NCI-H187 treated with DMSO at 0.1 percent for 48 hours (cell line): Measurements from ENCODE around the gene CATSPERZ.

Experiments used
- DNase-seq: peaks from one replicate; lab custom pipeline; 2025; lab: John Stamatoyannopoulos, UW

The CATSPERZ gene

GRCh38 chr11:64285885-64286800 lies 14.0 kb upstream of the CATSPERZ start:
- no peak for DNase-seq

DNA sequence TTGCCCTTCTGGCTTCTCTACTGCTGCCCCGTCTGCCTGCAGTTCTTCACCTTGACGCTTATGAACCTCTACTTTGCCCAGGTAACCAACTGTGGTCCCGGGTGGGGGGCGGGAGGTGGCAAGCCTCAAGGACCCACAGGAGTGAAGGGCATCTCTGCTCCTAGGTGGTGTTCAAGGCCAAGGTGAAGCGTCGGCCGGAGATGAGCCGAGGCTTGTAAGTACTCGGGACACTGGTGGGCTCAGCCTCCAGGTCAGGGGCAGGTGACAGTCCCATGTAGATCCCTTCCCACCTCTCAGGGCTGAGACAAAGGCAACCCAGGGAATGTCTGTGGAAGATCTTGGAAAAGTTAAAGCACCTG lies 13.4 kb upstream of the CATSPERZ start:
- DNase-seq, result no peak

DNA sequence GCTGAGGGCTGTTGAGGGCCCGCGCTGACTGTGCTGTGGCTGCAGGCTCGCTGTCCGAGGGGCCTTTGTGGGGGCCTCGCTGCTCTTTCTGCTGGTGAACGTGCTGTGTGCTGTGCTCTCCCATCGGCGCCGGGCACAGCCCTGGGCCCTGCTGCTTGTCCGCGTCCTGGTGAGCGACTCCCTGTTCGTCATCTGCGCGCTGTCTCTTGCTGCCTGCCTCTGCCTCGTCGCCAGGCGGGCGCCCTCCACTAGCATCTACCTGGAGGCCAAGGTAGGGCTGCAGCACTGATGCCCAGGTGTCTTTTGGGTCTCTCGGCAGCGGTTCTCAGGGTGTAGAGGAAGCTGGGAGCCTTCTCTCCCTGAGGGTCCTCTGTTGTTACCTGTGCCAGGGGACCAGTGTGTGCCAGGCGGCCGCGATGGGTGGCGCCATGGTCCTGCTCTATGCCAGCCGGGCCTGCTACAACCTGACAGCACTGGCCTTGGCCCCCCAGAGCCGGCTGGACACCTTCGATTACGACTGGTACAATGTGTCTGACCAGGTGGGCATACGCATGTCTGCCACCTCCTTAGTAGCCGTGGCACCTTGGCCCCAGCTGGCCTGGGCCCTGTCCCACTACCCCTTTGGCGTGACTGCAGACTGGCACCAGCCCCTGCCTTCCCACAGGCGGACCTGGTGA lies 12.3 kb upstream of the CATSPERZ start:
- no peak for DNase-seq

GRCh38 chr11:64288353-64288750 lies 11.8 kb upstream of the CATSPERZ start:
- DNase-seq, result no peak

- no peak for DNase-seq
Measured at GRCh38 chr11:64289002-64289564, 11.1 kb upstream of the CATSPERZ start.

- no peak for DNase-seq
Measured at GRCh38 chr11:64290352-64291261, 9.6 kb upstream of the CATSPERZ start.

DNA sequence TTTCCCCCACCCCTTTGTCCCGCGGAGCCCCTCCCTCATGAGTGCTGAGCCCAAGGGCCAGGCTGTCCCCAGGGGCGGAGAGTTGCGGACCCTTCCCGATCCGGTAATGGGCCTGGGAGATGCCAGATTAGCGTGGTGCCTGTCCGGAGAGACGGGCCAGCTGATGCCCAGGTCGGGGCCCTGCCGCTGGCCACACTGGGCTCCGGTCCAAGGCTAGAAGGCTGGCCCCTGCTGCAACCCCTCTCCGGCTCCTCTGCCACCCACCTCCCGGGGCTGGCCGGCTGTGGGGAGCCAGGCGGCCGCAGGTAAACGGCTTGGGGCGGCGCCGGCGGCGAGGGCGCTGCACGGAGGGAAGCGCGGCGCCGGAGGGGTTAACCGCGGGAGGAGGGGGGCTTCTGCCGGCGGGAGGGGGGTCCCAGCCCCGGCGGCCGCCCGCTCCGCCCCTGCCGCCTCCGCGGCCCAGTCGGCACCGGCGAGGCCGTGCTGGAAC lies 8.9 kb upstream of the CATSPERZ start, which contains the start of gene KCNK4:
Gene KCNK4, plus strand, starts transcription at position 41 of the 490 bp plus-strand sequence. CDS start 1,717 bp downstream, outside the sequence.
- DNase-seq, result no peak

- no peak for DNase-seq
Measured at GRCh38 chr11:64291752-64292459, 8.3 kb upstream of the CATSPERZ start.

- no peak for DNase-seq
Measured at GRCh38 chr11:64292460-64293254, 7.5 kb upstream of the CATSPERZ start.

- no peak for DNase-seq
Measured at GRCh38 chr11:64294774-64295173, 5.4 kb upstream of the CATSPERZ start.

- no peak for DNase-seq
Measured at GRCh38 chr11:64295760-64296159, 4.4 kb upstream of the CATSPERZ start.

GRCh38 chr11:64296236-64296635 lies 3.9 kb upstream of the CATSPERZ start:
- no peak for DNase-seq

DNA sequence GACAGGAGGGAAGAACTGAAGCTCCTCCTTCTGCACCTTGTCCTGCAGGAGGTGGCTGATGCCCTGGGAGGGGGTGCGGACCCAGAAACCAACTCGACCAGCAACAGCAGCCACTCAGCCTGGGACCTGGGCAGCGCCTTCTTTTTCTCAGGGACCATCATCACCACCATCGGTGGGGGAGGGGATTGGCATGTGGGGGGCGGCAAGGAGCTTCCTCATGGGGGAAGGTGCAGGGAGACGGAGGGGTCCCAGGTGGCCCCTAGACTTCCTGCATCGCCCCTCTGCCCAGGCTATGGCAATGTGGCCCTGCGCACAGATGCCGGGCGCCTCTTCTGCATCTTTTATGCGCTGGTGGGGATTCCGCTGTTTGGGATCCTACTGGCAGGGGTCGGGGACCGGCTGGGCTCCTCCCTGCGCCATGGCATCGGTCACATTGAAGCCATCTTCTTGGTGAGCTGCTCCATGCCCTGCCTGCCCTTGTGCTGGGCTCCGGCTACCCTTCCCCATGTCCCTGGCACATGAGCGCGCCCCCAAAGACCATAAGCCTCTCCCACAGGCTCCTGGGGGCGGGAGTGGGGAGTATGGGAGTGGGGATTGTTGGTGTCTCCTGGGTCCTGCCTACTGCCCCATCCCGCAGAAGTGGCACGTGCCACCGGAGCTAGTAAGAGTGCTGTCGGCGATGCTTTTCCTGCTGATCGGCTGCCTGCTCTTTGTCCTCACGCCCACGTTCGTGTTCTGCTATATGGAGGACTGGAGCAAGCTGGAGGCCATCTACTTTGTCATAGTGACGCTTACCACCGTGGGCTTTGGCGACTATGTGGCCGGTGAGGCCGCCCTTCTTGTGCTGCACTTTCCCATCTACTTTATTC lies 3.1 kb upstream of the CATSPERZ start:
- DNase-seq, result no peak

GRCh38 chr11:64297699-64298358 lies 2.3 kb upstream of the CATSPERZ start:
- DNase-seq, result no peak

- DNase-seq, result no peak
Measured at GRCh38 chr11:64298966-64299846, 952 bp upstream of the CATSPERZ start.

GRCh38 chr11:64303109-64304031 lies 3.2 kb downstream of the CATSPERZ start:
- DNase-seq, result no peak

DNA sequence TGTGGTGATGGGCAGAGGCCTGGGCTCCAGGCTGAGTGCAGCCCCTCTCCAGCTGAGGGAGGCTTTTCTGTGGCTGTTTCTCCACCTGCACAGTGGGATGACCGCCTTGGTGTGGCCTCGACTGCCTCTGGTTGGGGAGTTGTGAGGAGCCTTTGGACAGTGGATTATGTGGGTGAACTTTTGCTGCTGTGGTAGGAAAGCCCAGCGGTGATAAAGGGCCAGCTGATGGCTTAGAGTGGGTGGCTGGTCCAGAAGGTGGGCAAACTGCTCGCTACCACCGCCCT lies 3.8 kb downstream of the CATSPERZ start:
- DNase-seq, result no peak
